GM12873 (cell line): ENCODE data around the gene TRDMT1.
A peak's percentile ranks its signal among the peaks of the same experiment; 100 is the strongest.

Source experiments
- TF ChIP-seq, protein P1 (sequence below): IDR thresholded peaks from 2 replicates; pipeline ENCODE4 v1.5.1; 2012; ENCODE audit warnings: low read depth, mild to moderate bottlenecking, moderate library complexity, low read length, control low read depth; ENCODE audit not compliant: insufficient read depth; ENCODE audit errors: missing control alignments

Gene TRDMT1, protein sequence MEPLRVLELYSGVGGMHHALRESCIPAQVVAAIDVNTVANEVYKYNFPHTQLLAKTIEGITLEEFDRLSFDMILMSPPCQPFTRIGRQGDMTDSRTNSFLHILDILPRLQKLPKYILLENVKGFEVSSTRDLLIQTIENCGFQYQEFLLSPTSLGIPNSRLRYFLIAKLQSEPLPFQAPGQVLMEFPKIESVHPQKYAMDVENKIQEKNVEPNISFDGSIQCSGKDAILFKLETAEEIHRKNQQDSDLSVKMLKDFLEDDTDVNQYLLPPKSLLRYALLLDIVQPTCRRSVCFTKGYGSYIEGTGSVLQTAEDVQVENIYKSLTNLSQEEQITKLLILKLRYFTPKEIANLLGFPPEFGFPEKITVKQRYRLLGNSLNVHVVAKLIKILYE

DNA sequence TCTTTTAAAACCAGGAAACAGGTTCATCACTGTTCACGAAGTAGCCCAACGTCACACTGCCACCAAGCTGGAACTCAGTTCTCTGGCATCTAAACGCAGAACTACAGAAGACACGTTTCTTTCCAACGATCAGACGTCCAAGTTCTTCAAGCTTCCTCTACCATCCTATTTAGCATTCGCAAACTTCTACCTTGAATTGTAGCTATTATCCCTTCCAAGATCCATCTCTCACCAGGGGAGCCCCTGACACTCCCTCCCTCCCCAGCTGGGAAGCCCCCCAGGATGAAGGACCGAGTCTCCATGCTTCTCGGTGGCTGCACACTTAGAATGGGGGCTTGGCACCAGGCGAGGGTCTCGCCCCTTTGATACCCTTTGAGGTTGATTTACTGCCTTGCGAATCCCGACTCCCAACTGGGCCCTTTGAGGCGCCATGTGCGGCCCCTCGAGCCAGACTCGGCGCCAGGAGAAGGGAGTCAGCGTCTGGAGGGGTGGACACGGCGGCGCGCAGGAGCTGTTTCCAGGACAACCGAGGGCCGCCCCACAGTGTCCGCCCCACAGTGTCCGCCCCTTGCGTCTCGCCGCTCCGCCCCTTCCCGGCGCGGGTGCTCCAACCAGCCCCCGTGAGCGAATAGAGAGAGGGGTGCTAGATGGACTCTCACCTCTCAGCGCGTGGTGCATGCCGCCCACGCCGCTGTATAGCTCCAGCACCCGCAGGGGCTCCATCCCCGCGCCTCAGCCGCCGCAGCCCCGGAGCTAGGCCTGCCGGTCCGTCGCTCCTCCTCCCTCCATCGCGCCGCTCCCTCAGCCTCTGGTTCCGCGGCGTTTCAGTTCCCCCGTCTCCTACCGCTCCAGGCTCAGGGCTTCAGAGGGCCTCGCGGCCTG is at the start of gene TRDMT1:
Gene TRDMT1 (minus strand): TSS at position 761 of the 882 bp plus-strand sequence. CDS start 38 bp downstream, at position 723.
- TF ChIP-seq, protein P1, sequence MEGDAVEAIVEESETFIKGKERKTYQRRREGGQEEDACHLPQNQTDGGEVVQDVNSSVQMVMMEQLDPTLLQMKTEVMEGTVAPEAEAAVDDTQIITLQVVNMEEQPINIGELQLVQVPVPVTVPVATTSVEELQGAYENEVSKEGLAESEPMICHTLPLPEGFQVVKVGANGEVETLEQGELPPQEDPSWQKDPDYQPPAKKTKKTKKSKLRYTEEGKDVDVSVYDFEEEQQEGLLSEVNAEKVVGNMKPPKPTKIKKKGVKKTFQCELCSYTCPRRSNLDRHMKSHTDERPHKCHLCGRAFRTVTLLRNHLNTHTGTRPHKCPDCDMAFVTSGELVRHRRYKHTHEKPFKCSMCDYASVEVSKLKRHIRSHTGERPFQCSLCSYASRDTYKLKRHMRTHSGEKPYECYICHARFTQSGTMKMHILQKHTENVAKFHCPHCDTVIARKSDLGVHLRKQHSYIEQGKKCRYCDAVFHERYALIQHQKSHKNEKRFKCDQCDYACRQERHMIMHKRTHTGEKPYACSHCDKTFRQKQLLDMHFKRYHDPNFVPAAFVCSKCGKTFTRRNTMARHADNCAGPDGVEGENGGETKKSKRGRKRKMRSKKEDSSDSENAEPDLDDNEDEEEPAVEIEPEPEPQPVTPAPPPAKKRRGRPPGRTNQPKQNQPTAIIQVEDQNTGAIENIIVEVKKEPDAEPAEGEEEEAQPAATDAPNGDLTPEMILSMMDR = no peak

DNA sequence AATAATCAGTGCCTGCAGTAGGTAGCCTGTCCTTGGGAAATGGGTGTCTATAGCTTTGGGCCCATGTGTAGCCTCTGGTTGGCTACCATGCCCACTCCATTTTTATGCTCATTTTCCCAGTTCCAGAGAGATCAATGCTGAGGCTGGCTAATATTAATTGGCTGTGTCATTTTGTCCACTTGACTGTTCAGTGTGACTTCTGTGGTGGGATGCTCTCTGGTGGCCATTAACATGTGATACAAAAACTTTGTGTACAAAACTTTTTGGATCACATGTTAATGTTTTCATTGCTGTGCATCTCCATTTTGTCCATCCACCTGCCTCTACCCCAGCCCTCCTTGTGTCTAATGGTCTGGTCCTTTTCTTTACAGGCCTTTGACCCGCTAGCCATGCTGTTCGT is 49.3 kb upstream of the TRDMT1 start:
- TF ChIP-seq, protein P1 = peak; percentile 23

DNA sequence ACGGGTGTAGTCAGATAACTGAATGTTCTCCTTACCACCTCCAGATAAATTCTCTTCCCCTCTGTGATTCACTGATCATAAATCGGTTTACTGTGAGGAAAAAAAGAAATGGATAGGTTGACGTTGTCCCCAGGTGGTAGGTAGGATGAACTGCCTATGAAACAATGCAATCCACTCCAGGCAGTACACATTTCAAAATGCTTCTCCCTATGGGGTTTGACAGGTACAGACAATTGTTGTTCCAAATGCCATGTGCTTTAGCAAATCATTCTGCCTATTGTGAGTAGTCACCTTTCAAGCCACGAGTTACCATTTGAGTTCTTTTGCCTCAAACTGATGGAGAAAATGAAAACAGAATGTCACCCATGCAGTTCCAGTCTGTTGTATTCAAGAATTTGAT is 48.3 kb upstream of the TRDMT1 start:
- TF ChIP-seq, protein P1 = peak; percentile 42

DNA sequence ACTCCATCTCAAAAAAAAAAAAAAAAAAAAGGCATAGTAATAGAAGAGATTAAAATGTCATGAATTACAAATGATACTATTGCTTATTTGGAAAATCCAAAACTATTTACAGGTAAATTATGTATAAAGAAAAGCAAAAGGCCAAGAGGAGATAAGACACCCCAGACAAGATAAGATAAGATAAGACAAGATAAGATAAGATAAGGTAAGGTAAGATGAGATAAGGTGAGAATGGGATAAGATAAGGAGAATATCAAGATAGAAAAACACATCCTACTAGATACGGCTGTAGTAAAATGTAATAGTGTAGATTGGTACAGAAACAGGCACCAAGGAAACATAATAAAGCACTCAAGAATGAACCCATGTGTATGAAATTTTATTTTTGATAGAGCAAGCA is 47.5 kb upstream of the TRDMT1 start:
- TF ChIP-seq, protein P1 = no peak

DNA sequence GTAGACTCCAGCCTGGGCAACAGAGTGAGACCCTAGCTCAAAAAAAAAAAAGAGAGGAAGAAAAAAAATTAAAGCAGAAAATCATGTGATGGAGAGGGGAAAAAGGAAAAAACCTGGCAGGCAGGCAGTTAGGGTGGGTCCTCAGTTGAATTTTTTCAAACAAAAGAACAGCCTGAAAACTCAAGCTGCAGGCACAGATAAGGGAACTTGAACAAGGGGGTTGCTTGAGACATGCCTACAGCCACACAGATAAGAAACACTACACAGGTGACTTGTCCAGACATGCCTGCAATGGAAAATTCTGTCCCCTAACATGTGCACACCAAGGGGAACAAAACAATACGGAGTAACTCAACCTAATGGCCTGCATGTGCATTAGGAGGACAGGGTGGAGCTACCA is 45.7 kb upstream of the TRDMT1 start:
- TF ChIP-seq, protein P1 = no peak

DNA sequence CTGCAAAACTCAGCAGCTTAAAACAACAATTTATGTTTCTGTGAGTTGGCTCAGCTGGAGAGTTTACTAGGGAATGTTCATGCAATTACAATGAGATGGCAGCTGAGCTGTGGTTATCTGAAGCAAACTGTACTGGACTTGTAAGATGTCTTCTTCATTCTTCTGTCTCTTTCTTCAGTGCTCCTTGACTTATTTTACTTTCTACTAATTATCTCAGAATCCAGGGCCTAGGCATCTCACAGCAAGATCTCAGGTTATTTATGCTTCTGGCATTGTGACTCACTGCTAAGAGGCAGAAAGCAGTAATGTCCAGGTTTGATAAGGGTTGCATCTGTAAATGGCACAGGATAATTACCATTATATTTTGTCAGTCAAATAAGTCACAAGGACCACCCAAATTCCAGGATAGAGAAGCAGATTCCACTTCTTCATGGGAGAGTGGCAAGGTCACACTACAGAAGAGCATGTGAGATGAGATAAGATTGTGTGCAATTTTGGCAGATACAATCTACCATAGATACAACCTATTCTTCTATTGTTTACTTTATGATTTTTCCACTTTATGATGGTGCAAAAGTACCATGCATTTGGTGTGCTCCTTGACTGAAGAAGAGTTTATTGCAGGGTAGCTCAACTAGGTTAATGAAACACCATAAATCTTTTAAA is 43.4 kb upstream of the TRDMT1 start:
- TF ChIP-seq, protein P1 = no peak
